ACC112 (cell line): ENCODE measurements around the gene AZU1.

Experiments used
- H2AFZ ChIP-seq: fragments of 200-600 bp; sonication (generic); one replicate; pipeline ENCODE4 v1.6.0; 2017; ENCODE audit warnings: antibody characterized with exemption, low read length; ENCODE audit not compliant: unreplicated experiment
- H3K27ac ChIP-seq: fragments of 200-600 bp; sonication (generic); 2 replicates; pipeline ENCODE4 v1.5.1; 2014; ENCODE audit warnings: low read depth, mild to moderate bottlenecking, antibody characterized with exemption, low read length, moderate library complexity
- H3K27me3 ChIP-seq: fragments of 200-600 bp; sonication (generic); 2 replicates; pipeline ENCODE4 v1.6.1; 2014; ENCODE audit warnings: mild to moderate bottlenecking, antibody characterized with exemption, low read length, moderate library complexity, mixed read lengths; ENCODE audit not compliant: insufficient read depth
- H3K36me3 ChIP-seq: fragments of 200-600 bp; sonication (generic); 2 replicates; pipeline ENCODE4 v1.6.1; 2016; ENCODE audit warnings: mild to moderate bottlenecking, antibody characterized with exemption, low read length, moderate library complexity, mixed read lengths; ENCODE audit not compliant: insufficient read depth
- H3K4me1 ChIP-seq: fragments of 200-600 bp; sonication (generic); one replicate; pipeline ENCODE4 v1.6.1; 2016; ENCODE audit warnings: low read length, mixed read lengths; ENCODE audit not compliant: insufficient read depth, unreplicated experiment, control insufficient read depth
- H3K4me3 ChIP-seq: fragments of 200-600 bp; sonication (generic); 2 replicates; pipeline ENCODE4 v1.5.1; 2014; ENCODE audit warnings: mild to moderate bottlenecking, low read depth, low read length
- H3K79me2 ChIP-seq: fragments of 200-600 bp; sonication (generic); one replicate; pipeline ENCODE4 v1.6.0; 2016; ENCODE audit warnings: low read length; ENCODE audit not compliant: control insufficient read depth, unreplicated experiment, insufficient read depth

The AZU1 gene

DNA sequence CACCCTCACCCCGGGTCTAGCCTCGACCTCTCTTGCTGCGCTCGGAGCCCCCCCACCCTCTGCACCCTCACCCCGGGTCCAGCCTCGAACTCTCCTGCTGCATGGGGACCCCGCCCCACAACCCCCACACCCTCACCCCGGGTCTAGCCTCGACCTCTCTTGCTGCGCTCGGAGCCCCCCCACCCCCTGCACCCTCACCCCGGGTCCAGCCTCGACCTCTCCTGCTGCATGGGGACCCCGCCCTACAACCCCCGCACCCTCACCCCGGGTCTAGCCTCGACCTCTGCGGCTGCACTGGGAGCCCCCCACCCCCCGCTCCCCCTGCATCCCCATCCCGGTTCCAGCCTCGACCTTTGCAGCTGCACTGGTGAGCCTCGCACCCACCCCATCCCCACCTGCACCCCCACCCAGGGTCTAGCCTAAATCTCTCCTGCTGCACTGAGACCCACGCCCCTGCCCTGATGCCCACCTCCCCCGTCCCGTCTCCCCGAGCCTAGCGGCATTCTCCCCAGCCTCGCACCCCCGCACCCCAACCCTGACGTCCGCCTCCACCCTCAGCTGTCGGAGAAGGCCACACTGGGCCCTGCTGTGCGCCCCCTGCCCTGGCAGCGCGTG lies 33.6 kb downstream of the AZU1 start:
- H3K36me3 ChIP-seq: no peaks in the 10 kb centered on the region
- H3K79me2 ChIP-seq: no peaks in the 10 kb centered on the region
- no peaks in the 10 kb centered on the region for H3K4me1 ChIP-seq
- no peaks in the 10 kb centered on the region for H3K27me3 ChIP-seq
- H3K27ac ChIP-seq: no peak overlapping the region
- no peak overlapping the region for H3K4me3 ChIP-seq
- H2AFZ ChIP-seq: no peak overlapping the region

- Histone ChIP-seq H3K79me2 (no peaks in the 10 kb centered on the region), H3K36me3 (no peaks in the 10 kb centered on the region), H3K4me1 (no peaks in the 10 kb centered on the region), H3K27me3 (no peaks in the 10 kb centered on the region), H2AFZ (no peak overlapping the region), H3K27ac (no peak overlapping the region), H3K4me3 (no peak overlapping the region)
Observed at GRCh38 chr19:861756-862580, 34.3 kb downstream of the AZU1 start.

GRCh38 chr19:862581-863314 lies 35.1 kb downstream of the AZU1 start:
- no peak overlapping the region for H3K4me3 ChIP-seq
- no peaks in the 10 kb centered on the region for H3K27me3 ChIP-seq
- no peaks in the 10 kb centered on the region for H3K4me1 ChIP-seq
- H2AFZ ChIP-seq: no peak overlapping the region
- no peaks in the 10 kb centered on the region for H3K79me2 ChIP-seq
- H3K36me3 ChIP-seq: no peaks in the 10 kb centered on the region
- no peak overlapping the region for H3K27ac ChIP-seq

- H3K4me1 ChIP-seq: no peaks in the 10 kb centered on the region
- no peaks in the 10 kb centered on the region for H3K36me3 ChIP-seq
- no peaks in the 10 kb centered on the region for H3K27me3 ChIP-seq
- no peak overlapping the region for H3K27ac ChIP-seq
- no peak overlapping the region for H3K4me3 ChIP-seq
- no peaks in the 10 kb centered on the region for H3K79me2 ChIP-seq
- no peak overlapping the region for H2AFZ ChIP-seq
Observed at GRCh38 chr19:863315-863620, 35.6 kb downstream of the AZU1 start.

DNA sequence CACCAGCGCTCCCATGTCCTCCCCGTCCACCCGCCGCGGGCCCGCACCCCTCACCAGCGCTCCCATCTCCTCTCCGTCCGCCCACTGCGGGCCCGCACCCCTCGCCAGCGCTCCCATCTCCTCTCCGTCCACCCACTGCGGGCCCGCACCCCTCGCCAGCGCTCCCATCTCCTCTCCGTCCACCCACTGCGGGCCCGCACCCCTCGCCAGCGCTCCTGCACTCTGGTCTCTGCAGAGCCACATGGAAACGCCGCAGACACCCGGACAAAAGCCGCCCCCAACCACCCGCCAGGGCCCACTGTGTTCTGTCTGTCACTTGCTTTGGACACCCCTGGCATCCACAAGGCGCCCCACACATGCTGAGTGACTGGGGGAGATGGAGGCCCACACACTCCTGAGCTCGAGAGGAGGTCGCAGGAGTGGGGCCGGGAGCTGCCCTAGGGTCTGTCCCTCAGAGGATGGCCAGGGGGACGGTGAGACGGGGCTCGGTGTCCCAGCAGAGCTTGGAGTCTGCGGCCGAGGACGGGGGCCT lies 39.2 kb downstream of the AZU1 start:
- Histone ChIP-seq H3K27me3 (no peaks in the 10 kb centered on the region), H2AFZ (no peak overlapping the region), H3K4me3 (no peak overlapping the region), H3K79me2 (no peaks in the 10 kb centered on the region), H3K27ac (no peak overlapping the region), H3K36me3 (no peaks in the 10 kb centered on the region), H3K4me1 (peaks cover 14% of the 10 kb centered on the region)

DNA sequence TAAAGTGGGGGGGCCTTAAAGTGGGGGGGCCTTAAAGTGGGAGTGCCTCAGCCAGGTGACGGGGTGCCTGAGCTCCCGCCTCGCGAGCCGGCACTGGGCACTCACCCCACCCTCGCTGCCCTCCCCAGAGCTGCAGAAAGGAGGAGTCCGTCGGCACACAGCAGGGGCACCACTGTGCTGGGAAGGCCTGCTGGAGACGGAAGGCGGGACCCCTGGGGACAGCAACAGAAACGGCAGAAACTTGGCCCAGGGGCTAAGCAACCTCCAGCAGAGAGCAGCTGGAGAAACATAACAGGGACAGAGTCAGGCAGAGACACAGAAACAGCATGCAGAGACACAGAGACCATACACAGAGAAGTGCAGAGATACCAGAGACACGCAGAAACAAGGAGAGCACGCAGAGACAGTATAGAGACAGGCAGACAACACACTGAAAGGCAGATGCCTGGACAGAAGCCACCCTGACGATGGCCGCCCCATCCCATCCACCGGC lies 39.7 kb downstream of the AZU1 start:
- Histone ChIP-seq H3K4me3 (no peak overlapping the region), H3K4me1 (peaks cover 14% of the 10 kb centered on the region), H3K27ac (no peak overlapping the region), H3K27me3 (no peaks in the 10 kb centered on the region), H3K79me2 (no peaks in the 10 kb centered on the region), H2AFZ (no peak overlapping the region), H3K36me3 (no peaks in the 10 kb centered on the region)

DNA sequence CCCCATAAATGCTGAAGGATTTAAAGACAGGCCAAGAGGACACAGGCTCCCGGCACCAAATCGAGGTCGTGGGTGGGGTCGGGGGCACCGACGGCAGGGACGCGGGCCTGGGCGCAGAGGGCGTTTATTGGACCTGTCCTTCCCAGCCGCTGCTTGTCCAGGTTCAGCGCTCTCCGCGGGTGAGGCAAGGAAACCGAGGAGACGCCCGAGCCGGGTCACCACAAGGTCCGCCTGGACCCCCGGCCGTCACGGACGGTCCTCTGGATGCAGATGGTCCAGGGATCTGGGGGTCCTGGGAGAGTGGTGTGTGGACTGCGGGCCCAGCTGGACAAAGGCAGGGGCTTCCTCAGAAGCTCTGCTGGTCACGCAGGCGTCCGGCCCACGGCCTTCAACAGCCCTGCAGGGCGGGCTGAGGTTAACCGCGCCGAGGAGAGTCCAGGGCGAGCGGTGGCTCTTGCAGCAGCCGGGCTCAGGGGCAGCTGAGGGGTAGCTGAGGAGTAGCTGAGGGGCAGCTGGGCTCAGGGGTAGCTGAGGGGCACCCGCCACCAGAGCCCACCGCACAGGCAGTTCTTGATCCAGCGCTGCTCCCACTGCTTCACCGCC lies 40.3 kb downstream of the AZU1 start:
- no peak overlapping the region for H2AFZ ChIP-seq
- H3K4me1 ChIP-seq: peaks cover 14% of the 10 kb centered on the region
- no peaks in the 10 kb centered on the region for H3K36me3 ChIP-seq
- no peak overlapping the region for H3K27ac ChIP-seq
- no peak overlapping the region for H3K4me3 ChIP-seq
- H3K27me3 ChIP-seq: no peaks in the 10 kb centered on the region
- H3K79me2 ChIP-seq: no peaks in the 10 kb centered on the region

GRCh38 chr19:868458-869244 lies 41.0 kb downstream of the AZU1 start:
- Histone ChIP-seq H3K36me3 (no peaks in the 10 kb centered on the region), H2AFZ (no peak overlapping the region), H3K27ac (peak overlapping the region; percentile 63)

DNA sequence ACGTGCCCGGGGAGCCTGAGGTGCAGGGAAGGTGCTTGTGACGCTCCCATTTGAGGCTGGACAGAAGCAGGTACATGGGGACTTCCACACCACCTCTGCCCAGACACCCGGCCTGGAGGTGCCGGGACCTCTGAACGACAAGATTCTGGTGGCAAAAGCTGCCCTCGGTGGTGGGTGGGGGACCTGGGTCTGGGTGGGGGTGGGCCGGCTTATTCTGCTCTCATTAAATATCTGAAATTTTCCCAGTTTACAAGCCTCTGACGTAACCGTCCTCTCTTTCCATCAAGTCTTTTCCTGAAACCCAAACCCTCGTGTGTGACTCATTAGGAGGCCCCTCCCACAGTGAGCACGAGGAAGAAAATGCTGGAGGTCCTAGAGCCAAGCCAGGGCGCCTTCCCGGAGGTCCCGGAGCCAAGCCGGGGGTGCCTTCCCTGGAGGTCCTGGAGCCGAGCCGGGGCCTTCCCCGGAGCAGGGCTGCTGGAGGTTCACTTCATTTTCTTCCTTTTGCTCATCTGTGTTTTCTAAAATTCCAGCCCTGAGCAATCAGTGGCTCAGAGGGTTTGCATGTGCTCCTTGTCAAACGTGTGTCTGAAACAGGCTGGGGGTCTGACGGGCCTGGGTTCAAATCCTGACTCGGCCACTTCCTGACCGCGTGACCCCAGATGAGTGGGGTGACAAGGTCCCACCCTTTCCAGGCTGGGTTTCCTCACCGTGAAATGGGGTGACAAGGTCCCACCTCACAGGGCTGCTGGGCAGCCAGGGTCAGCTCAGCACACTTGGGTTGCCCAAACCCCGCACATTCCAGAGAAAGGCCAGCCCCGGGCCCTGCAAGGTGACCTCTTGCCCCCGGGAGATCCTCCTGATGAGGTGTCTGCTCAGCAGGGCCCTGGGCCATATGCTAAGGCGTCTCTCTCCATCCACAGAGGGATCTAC lies 41.9 kb downstream of the AZU1 start:
- peak overlapping the region; percentile 63 for H3K27ac ChIP-seq
- peaks cover 14% of the 10 kb centered on the region for H3K4me1 ChIP-seq
- H3K36me3 ChIP-seq: no peaks in the 10 kb centered on the region
- no peak overlapping the region for H2AFZ ChIP-seq
- no peaks in the 10 kb centered on the region for H3K79me2 ChIP-seq
- no peak overlapping the region for H3K4me3 ChIP-seq
- H3K27me3 ChIP-seq: no peaks in the 10 kb centered on the region

More at GRCh38 chr19:868458-869244, 41.0 kb downstream of the AZU1 start:
- Histone ChIP-seq H3K27me3 (no peaks in the 10 kb centered on the region), H3K4me1 (peaks cover 14% of the 10 kb centered on the region), H3K4me3 (no peak overlapping the region), H3K79me2 (no peaks in the 10 kb centered on the region)
